DMS114 treated with DMSO at 0.1 percent for 48 hours (cell line): ENCODE results near the gene GNG12.

Experiments
- DNase-seq: peaks from one replicate; lab custom pipeline; 2025; ENCODE audit not compliant: unreplicated experiment; lab: John Stamatoyannopoulos, UW

GNG12 gene

GRCh38 chr1:67713057-67713846 is 120.0 kb downstream of the GNG12 start:
- no peak for DNase-seq

GRCh38 chr1:67711855-67712212 is 121.4 kb downstream of the GNG12 start:
- no peak for DNase-seq

- no peak for DNase-seq
Measured at GRCh38 chr1:67711158-67711854, 122.0 kb downstream of the GNG12 start.

- no peak for DNase-seq
Measured at GRCh38 chr1:67710417-67710816, 122.8 kb downstream of the GNG12 start.

- DNase-seq, result no peak
Measured at GRCh38 chr1:67708606-67709005, 124.7 kb downstream of the GNG12 start.

- no peak for DNase-seq
Measured at GRCh38 chr1:67705735-67706453, 127.4 kb downstream of the GNG12 start.

- DNase-seq, result no peak
Measured at GRCh38 chr1:67704351-67704750, 128.9 kb downstream of the GNG12 start.

GRCh38 chr1:67701876-67702275 is 131.4 kb downstream of the GNG12 start:
- DNase-seq, result no peak

- DNase-seq, result no peak
Measured at GRCh38 chr1:67700692-67701410, 132.4 kb downstream of the GNG12 start.

- DNase-seq, result no peak
Measured at GRCh38 chr1:67700220-67700619, 133.0 kb downstream of the GNG12 start.

- DNase-seq, result no peak
Measured at GRCh38 chr1:67696708-67697107, 136.6 kb downstream of the GNG12 start.

GRCh38 chr1:67695963-67696362 is 137.3 kb downstream of the GNG12 start:
- DNase-seq, result no peak

- DNase-seq, result no peak
Measured at GRCh38 chr1:67691712-67692111, 141.6 kb downstream of the GNG12 start.

- no peak for DNase-seq
Measured at GRCh38 chr1:67690411-67690810, 142.9 kb downstream of the GNG12 start.

- no peak for DNase-seq
Measured at GRCh38 chr1:67690018-67690363, 143.3 kb downstream of the GNG12 start.

- no peak for DNase-seq
Measured at GRCh38 chr1:67689267-67690017, 143.8 kb downstream of the GNG12 start.

- no peak for DNase-seq
Measured at GRCh38 chr1:67688526-67689219, 144.6 kb downstream of the GNG12 start.

- DNase-seq, result no peak
Measured at GRCh38 chr1:67687649-67688048, 145.6 kb downstream of the GNG12 start.

- DNase-seq, result no peak
Measured at GRCh38 chr1:67687198-67687545, 146.1 kb downstream of the GNG12 start.
